ENCODE measurements around the gene ZBTB14. TPM values are rescaled to one million over a fixed set of nuclear protein-coding genes. Genes with fewer than 3 reads are reported as not detected.

The ZBTB14 gene
- total and polyA plus RNA-seq, 4 donors, result 2.2 to 6.9 (median 4.4) TPM

- DNase-seq (ENCODE audit: low spot score), result no peak
- H3K4me3 ChIP-seq (ENCODE audit: low read depth in 1 of 3, low read length in 3 of 3), result no peak overlapping the region
- H3K27ac ChIP-seq (ENCODE audit: low read depth in 1 of 2, low read length in 2 of 2), result no peak overlapping the region
- peak overlapping the region in 1 of 2 donors; percentile 58 for H3K9ac ChIP-seq (ENCODE audit: low read depth in 1 of 2, low read length in 2 of 2)
- no peaks in the 10 kb centered on the region for H3K4me1 ChIP-seq (ENCODE audit: control insufficient read depth in 4 of 4, insufficient read depth in 4 of 4, low read length in 3 of 4)
- TF ChIP-seq REST (IDR thresholded peaks at IDR 0.05) (no peak), NR2F2 (IDR thresholded peaks at IDR 0.05) (no peak), SP1 (IDR thresholded peaks at IDR 0.05) (no peak), HNF4A (conservative IDR thresholded peaks at IDR 0.05) (no peak), EGR1 (IDR thresholded peaks at IDR 0.05; ENCODE audit: low read depth in 2 of 2) (no peak), YY1 (IDR thresholded peaks at IDR 0.05) (no peak), JUND (IDR thresholded peaks at IDR 0.05) (no peak)
- no peaks in the 10 kb centered on the region for H3K36me3 ChIP-seq (ENCODE audit: control insufficient read depth in 4 of 4, insufficient read depth in 3 of 4, low read depth in 1 of 4, low read length in 3 of 4)
- WGBS, result 48% methylated on average over 5 of the region's 5 CpGs
- no peaks in the 10 kb centered on the region for H3K9me3 ChIP-seq (ENCODE audit: control insufficient read depth in 4 of 4, low read length in 3 of 4)
- no peaks in the 10 kb centered on the region for H3K27me3 ChIP-seq (ENCODE audit: control insufficient read depth in 4 of 4, insufficient read depth in 4 of 4, low read length in 3 of 4)
Observed at GRCh38 chr18:5309888-5310470, 14.5 kb upstream of the ZBTB14 start.

DNA sequence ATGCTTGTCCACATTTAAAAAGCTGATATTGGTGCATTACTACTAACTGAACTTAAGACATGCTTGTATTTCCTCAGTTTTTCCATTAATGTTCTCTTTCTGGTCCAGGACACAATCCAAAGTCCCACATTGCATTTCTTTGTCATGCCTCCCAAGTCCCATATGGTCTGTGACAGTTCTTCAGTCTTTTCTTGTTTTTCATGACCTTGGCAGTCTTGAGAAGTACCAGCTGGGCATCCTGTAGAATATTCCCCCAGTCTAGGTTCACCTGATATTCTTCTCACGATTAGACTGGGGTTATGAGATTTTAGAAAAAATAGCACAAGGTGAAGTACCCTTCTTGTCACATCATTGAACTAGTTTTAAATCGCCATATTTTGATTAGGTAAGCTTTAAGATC lies 10.3 kb upstream of the ZBTB14 start:
- no peak overlapping the region for H3K4me3 ChIP-seq (ENCODE audit: low read depth in 1 of 3, low read length in 3 of 3)

GRCh38 chr18:5304232-5304631 lies 8.7 kb upstream of the ZBTB14 start:
- no peak overlapping the region for H3K4me3 ChIP-seq (ENCODE audit: low read depth in 1 of 3, low read length in 3 of 3)
- no peak overlapping the region for H3K9ac ChIP-seq (ENCODE audit: low read depth in 1 of 2, low read length in 2 of 2)
- no peak for TF ChIP-seq GABPA (IDR thresholded peaks at IDR 0.05 in 1 of 2, conservative IDR thresholded peaks at IDR 0.05 in 1 of 2)
- no peak for TF ChIP-seq ATF3 (IDR thresholded peaks at IDR 0.05)
- no peaks in the 10 kb centered on the region for H3K36me3 ChIP-seq (ENCODE audit: control insufficient read depth in 4 of 4, insufficient read depth in 3 of 4, low read depth in 1 of 4, low read length in 3 of 4)
- H3K27me3 ChIP-seq (ENCODE audit: control insufficient read depth in 4 of 4, insufficient read depth in 4 of 4, low read length in 3 of 4), result no peaks in the 10 kb centered on the region
- no peak overlapping the region for H3K27ac ChIP-seq (ENCODE audit: low read depth in 1 of 2, low read length in 2 of 2)
- no peaks in the 10 kb centered on the region for H3K9me3 ChIP-seq (ENCODE audit: control insufficient read depth in 4 of 4, low read length in 3 of 4)
- WGBS, result 29% methylated on average over 1 of the region's 1 CpG
- DNase-seq (ENCODE audit: low spot score), result no peak
- H3K4me1 ChIP-seq (ENCODE audit: control insufficient read depth in 4 of 4, insufficient read depth in 4 of 4, low read length in 3 of 4), result no peaks in the 10 kb centered on the region

More for the DNA sequence above, 10.3 kb upstream of the ZBTB14 start:
- no peaks in the 10 kb centered on the region for H3K27me3 ChIP-seq (ENCODE audit: control insufficient read depth in 4 of 4, insufficient read depth in 4 of 4, low read length in 3 of 4)
- no peak overlapping the region for H3K27ac ChIP-seq (ENCODE audit: low read depth in 1 of 2, low read length in 2 of 2)
- TF ChIP-seq GABPA (IDR thresholded peaks at IDR 0.05 in 1 of 2, conservative IDR thresholded peaks at IDR 0.05 in 1 of 2), result no peak
- TF ChIP-seq ATF3 (IDR thresholded peaks at IDR 0.05), result no peak
- no peak for TF ChIP-seq RXRA (IDR thresholded peaks at IDR 0.05)
- TF ChIP-seq SP1 (IDR thresholded peaks at IDR 0.05), result no peak
- TF ChIP-seq MAX (IDR thresholded peaks at IDR 0.05), result no peak
- H3K9me3 ChIP-seq (ENCODE audit: control insufficient read depth in 4 of 4, low read length in 3 of 4), result no peaks in the 10 kb centered on the region
- DNase-seq (ENCODE audit: low spot score), result no peak
- no peaks in the 10 kb centered on the region for H3K36me3 ChIP-seq (ENCODE audit: control insufficient read depth in 4 of 4, insufficient read depth in 3 of 4, low read depth in 1 of 4, low read length in 3 of 4)
- WGBS, result 86% methylated on average over 2 of the region's 2 CpGs
- no peak overlapping the region for H3K9ac ChIP-seq (ENCODE audit: low read depth in 1 of 2, low read length in 2 of 2)
- H3K4me1 ChIP-seq (ENCODE audit: control insufficient read depth in 4 of 4, insufficient read depth in 4 of 4, low read length in 3 of 4), result no peaks in the 10 kb centered on the region
